H1 (cell line): ENCODE data around the gene TMED3. TPM values are rescaled to one million over a fixed set of nuclear protein-coding genes. Genes with fewer than 3 reads are reported as not detected.

Experiments
- polyA plus RNA-seq, 7 experiments: library from polyadenylated mRNA; depleted of rRNA in 3 of 7; stranded (reverse) in 5 of 7; unstranded in 2 of 7; fragments of >200 nt in 5 of 7; fragments of 200-250 nt in 2 of 7; gene quantifications; 1 replicate in 5 of 7; 2 replicates in 1 of 7; 4 replicates in 1 of 7; pipeline versions ENCODE4 v1.2.1 to v1.2.3, GENCODE V29; 2011 to 2013; ENCODE audit warnings: missing spikeins in 2 of 7, mixed read lengths in 2 of 7
- total RNA-seq: library from RNA; stranded (reverse); fragmentation: NEBNext Ultra II Directional; extraction: Animal tissue kit (Norgen Biotek cat#: 25700); gene quantifications from 2 replicates; pipeline ENCODE4 v1.2.1, GENCODE V29; 2021

TMED3 gene
- total and polyA plus RNA-seq, 2 of the 8 experiments (the other 6 are each of a cell fraction or from before 2014, with no cell fraction given), result 50.2 to 110 TPM

Other genes starting within 250 kb of the TMED3 start
- gene RASGRF1, start 220.3 kb upstream of the TMED3 start, total RNA-seq, result 0.34 and 0.67 TPM in 2 replicates
- 0.42 and 0.61 TPM in 2 replicates for gene RASGRF1, start 220.3 kb upstream of the TMED3 start, polyA plus RNA-seq (2011; rRNA removed)
- not detected in 2 replicates for gene ANKRD34C, start 28.4 kb upstream of the TMED3 start, total RNA-seq
- gene ANKRD34C, start 28.4 kb upstream of the TMED3 start, polyA plus RNA-seq (2011; rRNA removed), result 0.02 TPM in 1 of 2 replicates, not detected in the other
- gene MINAR1, start 121.2 kb downstream of the TMED3 start, total RNA-seq, result 0.59 and 0.67 TPM in 2 replicates
- gene MINAR1, start 121.2 kb downstream of the TMED3 start, polyA plus RNA-seq (2011; rRNA removed), result 0.17 and 0.19 TPM in 2 replicates